CD4-positive, alpha-beta T cell (primary cell): ENCODE results near the gene PPP1R13L. TPM values are rescaled to one million over a fixed set of nuclear protein-coding genes. Genes with fewer than 3 reads are reported as not detected.

ENCODE experiments used
- ATAC-seq: fragments of 200-7000 bp; cut with Tn5 transposase; one replicate; pipeline ENCODE4 v1.10.0; 2022; ENCODE audit warnings: mild to moderate bottlenecking; ENCODE audit not compliant: poor library complexity
- CTCF ChIA-PET: fragments of 350-600 bp; sonication (Branson Sonifier 250); formaldehyde crosslinking; loops from one replicate; lab custom pipeline; 2021; ENCODE audit warnings: antibody characterized with exemption, inconsistent platforms; lab: Charles Lee
- POLR2A ChIA-PET: fragments of 350-600 bp; sonication (Branson Sonifier 250); formaldehyde crosslinking; loops from one replicate; lab custom pipeline; 2021; ENCODE audit warnings: antibody characterized with exemption, inconsistent platforms; lab: Charles Lee
- DNase-seq, 14 experiments: peaks; one replicate each; pipeline ENCODE4 v3.0.0-alpha.2; 2013 to 2020; ENCODE audit warnings: mixed read lengths in 2 of 14
- H3K27ac ChIP-seq, 2 donors: one replicate each; pipeline versions ENCODE4 v1.5.1 to v1.7.0; 2013; ENCODE audit warnings: low read length in 2 of 2, low read depth in 1 of 2, mild to moderate bottlenecking in 1 of 2
- H3K27me3 ChIP-seq, 2 experiments: 1 replicate in 1 of 2; 2 replicates in 1 of 2; pipeline versions ENCODE4 v1.6.1 to v1.7.0; 2013; ENCODE audit warnings: low read length in 2 of 2, control low read depth in 1 of 2, mild to moderate bottlenecking in 1 of 2, moderate library complexity in 1 of 2; ENCODE audit not compliant: insufficient read depth in 2 of 2, control insufficient read depth in 1 of 2
- H3K36me3 ChIP-seq: one replicate; pipeline ENCODE4 v1.6.1; 2013; ENCODE audit warnings: low read length, control low read depth; ENCODE audit not compliant: insufficient read depth
- H3K4me1 ChIP-seq: one replicate; pipeline ENCODE4 v1.6.1; 2013; ENCODE audit warnings: low read length, control low read depth; ENCODE audit not compliant: insufficient read depth
- H3K4me3 ChIP-seq: one replicate; pipeline ENCODE4 v1.5.1; 2013; ENCODE audit warnings: mild to moderate bottlenecking, low read length, moderate library complexity
- H3K9me3 ChIP-seq, 2 experiments: 1 replicate in 1 of 2; 2 replicates in 1 of 2; pipeline versions ENCODE4 v1.6.1 to v1.7.0; 2013; ENCODE audit warnings: low read length in 2 of 2, mild to moderate bottlenecking in 2 of 2, control low read depth in 1 of 2, moderate library complexity in 1 of 2; ENCODE audit not compliant: control insufficient read depth in 1 of 2, insufficient read depth in 1 of 2
- H3K27ac Mint-ChIP-seq: one replicate; pipeline ENCODE4 v1.8.0; 2020; ENCODE audit warnings: mixed read lengths
- H3K27me3 Mint-ChIP-seq: one replicate; pipeline ENCODE4 v1.8.0; 2021; ENCODE audit warnings: mixed read lengths
- H3K36me3 Mint-ChIP-seq: one replicate; pipeline ENCODE4 v1.8.0; 2021; ENCODE audit warnings: low read depth, mixed read lengths
- H3K4me1 Mint-ChIP-seq: one replicate; pipeline ENCODE4 v1.8.0; 2021; ENCODE audit warnings: low read depth, mixed read lengths
- H3K4me3 Mint-ChIP-seq: one replicate; pipeline ENCODE4 v1.8.0; 2020; ENCODE audit warnings: mild to moderate bottlenecking, mixed read lengths
- H3K9me3 Mint-ChIP-seq: one replicate; pipeline ENCODE4 v1.8.0; 2020; ENCODE audit warnings: mixed read lengths
- CTCF ChIP-seq: fragments of 200-600 bp; IDR thresholded peaks from one replicate; pipeline ENCODE4 v1.8.0; 2022; ENCODE audit warnings: antibody characterized with exemption, mild to moderate bottlenecking
- intact Hi-C, 2 experiments: fragments of 100-400 bp; cut with DNase I in 1 of 2; cut with micrococcal nuclease in 1 of 2; formaldehyde crosslinking; loops; one replicate each; pipeline versions ENCODE4 v1.15.1 to v1.9.0; 2023 to 2025; cut with DNase I, micrococcal nuclease
- total RNA-seq, 174 experiments: library from RNA in 2 of 174; stranded (reverse) in 2 of 174; gene quantifications; one replicate each; pipeline ENCODE4 v1.2.3 and lab custom pipeline; 2021 to 2026

The PPP1R13L gene
- total RNA-seq, 2 experiments from 2014 or later: 1.5 to 3.7 TPM

- intact Hi-C loops: no loop called here
- Histone ChIP-seq H3K9me3 (no peaks in the 10 kb centered on the region), H3K4me1 (no peaks in the 10 kb centered on the region), H3K27me3 (no peaks in the 10 kb centered on the region), H3K27ac (no peak overlapping the region), H3K36me3 (peaks cover 14% of the 10 kb centered on the region), H3K4me3 (no peak overlapping the region)
- POLR2A ChIA-PET: no interaction called here
- no peak for ATAC-seq
- H3K36me3 Mint-ChIP-seq: peaks cover 34% of the 10 kb centered on the region
- no peak for TF ChIP-seq CTCF
- no peaks in the 10 kb centered on the region for H3K4me1 Mint-ChIP-seq
- CTCF ChIA-PET: no interaction called here
- H3K4me3 Mint-ChIP-seq: no peak overlapping the region
- no peak overlapping the region for H3K27ac Mint-ChIP-seq
- H3K27me3 Mint-ChIP-seq: no peaks in the 10 kb centered on the region
- no peak for DNase-seq
- no peaks in the 10 kb centered on the region for H3K9me3 Mint-ChIP-seq
Measured at GRCh38 chr19:45362291-45362690, 42.6 kb downstream of the PPP1R13L start.

DNA sequence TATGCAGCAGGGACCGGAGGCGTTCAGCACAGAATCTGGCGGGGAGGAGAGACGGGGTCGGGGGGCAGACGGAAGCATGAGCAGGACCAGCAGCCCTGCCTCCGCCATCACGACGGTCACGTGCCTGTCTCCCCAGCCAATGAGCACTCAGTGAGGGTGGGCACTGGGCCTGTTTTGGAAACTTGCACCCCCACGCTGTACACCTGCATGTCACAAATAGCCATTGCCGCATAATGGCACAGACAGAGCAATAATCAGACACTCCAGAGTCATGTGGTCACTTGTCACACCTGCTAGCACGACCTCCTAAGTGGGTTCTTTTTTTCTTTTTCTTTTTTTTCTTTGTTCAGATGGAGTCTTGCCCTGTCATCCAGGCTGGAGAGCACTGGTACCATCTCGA lies 43.3 kb downstream of the PPP1R13L start:
- H3K27me3 Mint-ChIP-seq: no peaks in the 10 kb centered on the region
- no peaks in the 10 kb centered on the region for H3K9me3 Mint-ChIP-seq
- intact Hi-C loops: no loop called here
- Histone ChIP-seq H3K4me3 (no peak overlapping the region), H3K9me3 (no peaks in the 10 kb centered on the region), H3K36me3 (peaks cover 14% of the 10 kb centered on the region), H3K4me1 (no peaks in the 10 kb centered on the region), H3K27ac (no peak overlapping the region), H3K27me3 (no peaks in the 10 kb centered on the region)
- no peaks in the 10 kb centered on the region for H3K4me1 Mint-ChIP-seq
- no peak overlapping the region for H3K27ac Mint-ChIP-seq
- no peak for DNase-seq
- H3K36me3 Mint-ChIP-seq: peaks cover 38% of the 10 kb centered on the region
- POLR2A ChIA-PET: no interaction called here
- H3K4me3 Mint-ChIP-seq: no peak overlapping the region
- TF ChIP-seq CTCF: no peak
- no peak for ATAC-seq
- CTCF ChIA-PET: no interaction called here

GRCh38 chr19:45358213-45358792 lies 46.6 kb downstream of the PPP1R13L start:
- H3K9me3 Mint-ChIP-seq: no peaks in the 10 kb centered on the region
- Histone ChIP-seq H3K9me3 (peaks cover 0 to 6% of the 10 kb centered on the region in 2 experiments), H3K4me1 (no peaks in the 10 kb centered on the region), H3K4me3 (no peak overlapping the region), H3K27me3 (no peaks in the 10 kb centered on the region), H3K36me3 (peaks cover 15% of the 10 kb centered on the region), H3K27ac (no peak overlapping the region)
- ATAC-seq (no peak), DNase-seq (peak in 1 of 14 experiments; percentile 16)
- H3K27me3 Mint-ChIP-seq: no peaks in the 10 kb centered on the region
- H3K4me1 Mint-ChIP-seq: no peaks in the 10 kb centered on the region
- H3K27ac Mint-ChIP-seq: no peak overlapping the region
- no peak overlapping the region for H3K4me3 Mint-ChIP-seq
- ChIA-PET POLR2A (no interaction called here), CTCF (no interaction called here)
- intact Hi-C loops: no loop called here
- TF ChIP-seq CTCF: no peak
- peaks cover 50% of the 10 kb centered on the region for H3K36me3 Mint-ChIP-seq
